HEK293T (cell line): ENCODE data around the gene METAP1.
"Not testable (repeated sequence)": the region's sequence is repeated elsewhere in the genome, so short reads cannot be mapped to it uniquely, and the experiment has no call there.

Source experiments
- CTCF ChIA-PET: fragments of 350-600 bp; formaldehyde crosslinking; extraction: SDS; loops from one replicate; lab custom pipeline; 2021; ENCODE audit warnings: antibody characterized with exemption, inconsistent platforms; lab: Yijun Ruan, JAX
- POLR2A ChIA-PET: fragments of 350-600 bp; formaldehyde crosslinking; extraction: SDS; loops from one replicate; lab custom pipeline; 2020; ENCODE audit warnings: antibody characterized with exemption, inconsistent platforms; lab: Yijun Ruan, JAX
- DNase-seq: peaks from one replicate; pipeline ENCODE4 v3.0.0; 2012; ENCODE audit warnings: mixed read lengths; ENCODE audit errors: extremely low spot score
- ARNT ChIP-seq: fragments of 450-650 bp; IDR thresholded peaks from 2 replicates; pipeline ENCODE4 v1.6.1; 2017; ENCODE audit warnings: mild to moderate bottlenecking
- BHLHE40 ChIP-seq: fragments of 450-650 bp; IDR thresholded peaks from 2 replicates; pipeline ENCODE4 v1.6.1; 2016; ENCODE audit warnings: mild to moderate bottlenecking, moderate library complexity, borderline replicate concordance
- CTBP1 ChIP-seq: fragments of 450-650 bp; IDR thresholded peaks from 2 replicates; pipeline ENCODE4 v1.6.1; 2016; ENCODE audit warnings: borderline replicate concordance
- ELF4 ChIP-seq: fragments of 450-650 bp; IDR thresholded peaks from 2 replicates; pipeline ENCODE4 v1.6.1; 2017; ENCODE audit warnings: antibody characterized with exemption
- FOXA1 ChIP-seq: fragments of 450-650 bp; IDR thresholded peaks from 2 replicates; pipeline ENCODE4 v1.6.1; 2016; ENCODE audit warnings: mild to moderate bottlenecking
- FOXK2 ChIP-seq: fragments of 450-650 bp; IDR thresholded peaks from 2 replicates; pipeline ENCODE4 v1.6.1; 2016; ENCODE audit warnings: mild to moderate bottlenecking
- FOXM1 ChIP-seq: fragments of 450-650 bp; IDR thresholded peaks from 2 replicates; pipeline ENCODE4 v1.6.1; 2017; ENCODE audit warnings: mild to moderate bottlenecking, borderline replicate concordance
- HDGF ChIP-seq: fragments of 450-650 bp; IDR thresholded peaks from 2 replicates; pipeline ENCODE4 v1.6.1; 2017; ENCODE audit warnings: antibody characterized with exemption, borderline replicate concordance
- L3MBTL2 ChIP-seq: fragments of 450-650 bp; conservative IDR thresholded peaks from 2 replicates; pipeline ENCODE4 v1.6.1; 2016; ENCODE audit warnings: mild to moderate bottlenecking
- LEF1 ChIP-seq: fragments of 450-650 bp; IDR thresholded peaks from 2 replicates; pipeline ENCODE4 v1.6.1; 2017; ENCODE audit warnings: mild to moderate bottlenecking, borderline replicate concordance
- NFRKB ChIP-seq: fragments of 450-650 bp; IDR thresholded peaks from 2 replicates; pipeline ENCODE4 v1.6.1; 2016; ENCODE audit warnings: mild to moderate bottlenecking, moderate library complexity
- PKNOX1 ChIP-seq: fragments of 450-650 bp; IDR thresholded peaks from 2 replicates; pipeline ENCODE4 v1.6.1; 2016
- SP1 ChIP-seq: fragments of 450-650 bp; IDR thresholded peaks from 2 replicates; pipeline ENCODE4 v1.6.1; 2017
- SUZ12 ChIP-seq: fragments of 450-650 bp; IDR thresholded peaks from 2 replicates; pipeline ENCODE4 v1.6.1; 2016; ENCODE audit warnings: mild to moderate bottlenecking
- TARDBP ChIP-seq: fragments of 450-650 bp; IDR thresholded peaks from 2 replicates; pipeline ENCODE4 v1.6.1; 2016
- ZNF384 ChIP-seq: fragments of 450-650 bp; IDR thresholded peaks from 2 replicates; pipeline ENCODE4 v1.6.1; 2016

METAP1 gene

GRCh38 chr4:98976716-98977115 lies 18.8 kb upstream of the METAP1 start:
- ChIA-PET CTCF (no interaction called here), POLR2A (no interaction called here)
- DNase-seq, result no peak
- TF ChIP-seq ZNF384 (no peak), NFRKB (no peak)

- ChIA-PET POLR2A (no interaction called here), CTCF (no interaction called here)
- no peak for DNase-seq
- TF ChIP-seq SUZ12 (no peak), ARNT (no peak), SP1 (no peak), BHLHE40 (no peak), CTBP1 (no peak), ZNF384 (no peak), ELF4 (no peak)
These were observed 18.0 kb upstream of the METAP1 start for GRCh38 chr4:98977557-98977956.

- TF ChIP-seq CTBP1 (no peak), LEF1 (no peak), L3MBTL2 (no peak), SUZ12 (no peak), BHLHE40 (no peak), HDGF (no peak), FOXM1 (no peak), ZNF384 (no peak), FOXA1 (no peak), ELF4 (no peak), TARDBP (no peak), PKNOX1 (no peak), ARNT (no peak), FOXK2 (no peak), SP1 (no peak), NFRKB (no peak)
- DNase-seq, result no peak
- CTCF ChIA-PET, result no interaction called here
- POLR2A ChIA-PET, result interaction anchor here (0.6 kb wide), 1 partner anchor 101 kb away, joined by 3 read pairs; no protein-coding TSS in a partner anchor
These were observed 7.8 kb upstream of the METAP1 start for GRCh38 chr4:98987720-98988119.

GRCh38 chr4:98992835-98993234 lies 2.7 kb upstream of the METAP1 start:
- POLR2A ChIA-PET, CTCF ChIA-PET, DNase-seq: not testable (repeated sequence)

GRCh38 chr4:98993419-98994071 lies 2.0 kb upstream of the METAP1 start:
- POLR2A ChIA-PET, result interaction anchor here (1.2 kb wide), 1 partner anchor 65 kb away, joined by 3 read pairs; the partner anchor contains the start of gene EIF4E
- no peak for DNase-seq
- CTCF ChIA-PET, result no interaction called here
- no peak for TF ChIP-seq ELF4

- CTCF ChIA-PET, result interaction anchor here (0.7 to 3.1 kb wide), 5 partner anchors 51 to 527 kb away, joined by 3 to 19 read pairs (median 3); no protein-coding TSS in a partner anchor
- peak; percentile 16 for DNase-seq
- POLR2A ChIA-PET, result interaction anchor here (0.7 to 1.7 kb wide), 13 partner anchors 14 to 852 kb away, joined by 3 to 10 read pairs (median 5); partner anchors contain the start of genes ADH5, EIF4E and STPG2
- TF ChIP-seq PKNOX1, result peak; percentile 39; the same call in 1 of the 2 replicates
- TF ChIP-seq FOXK2, result no peak
- TF ChIP-seq ARNT, result no peak
- peak; percentile 52; the same call in 1 of the 2 replicates for TF ChIP-seq ZNF384
These were observed 893 bp upstream of the METAP1 start for GRCh38 chr4:98994474-98995182.

- TF ChIP-seq ZNF384 (no peak), HDGF (no peak), FOXM1 (0 out of 2 replicates have a peak, but pooled peaks have one; percentile 10), SP1 (no peak)
- CTCF ChIA-PET, result interaction anchor here (3.1 kb wide), 1 partner anchor 60 kb away, joined by 19 read pairs; no protein-coding TSS in a partner anchor
- DNase-seq, result peak; percentile 25
- POLR2A ChIA-PET, result interaction anchor here (0.6 to 1.7 kb wide), 3 partner anchors 18 to 68 kb away, joined by 3 to 7 read pairs (median 5); partner anchors contain the start of gene EIF4E
These were observed 689 bp downstream of the METAP1 start for GRCh38 chr4:98996056-98996764.
